SKM-1 treated with dmso at 0.1 percent for 144 hours (cell line): ENCODE measurements around the gene OLFML1.

ENCODE experiments used
- DNase-seq: peaks from one replicate; lab custom pipeline; 2025; ENCODE audit not compliant: unreplicated experiment; lab: John Stamatoyannopoulos, UW

OLFML1 gene

DNA sequence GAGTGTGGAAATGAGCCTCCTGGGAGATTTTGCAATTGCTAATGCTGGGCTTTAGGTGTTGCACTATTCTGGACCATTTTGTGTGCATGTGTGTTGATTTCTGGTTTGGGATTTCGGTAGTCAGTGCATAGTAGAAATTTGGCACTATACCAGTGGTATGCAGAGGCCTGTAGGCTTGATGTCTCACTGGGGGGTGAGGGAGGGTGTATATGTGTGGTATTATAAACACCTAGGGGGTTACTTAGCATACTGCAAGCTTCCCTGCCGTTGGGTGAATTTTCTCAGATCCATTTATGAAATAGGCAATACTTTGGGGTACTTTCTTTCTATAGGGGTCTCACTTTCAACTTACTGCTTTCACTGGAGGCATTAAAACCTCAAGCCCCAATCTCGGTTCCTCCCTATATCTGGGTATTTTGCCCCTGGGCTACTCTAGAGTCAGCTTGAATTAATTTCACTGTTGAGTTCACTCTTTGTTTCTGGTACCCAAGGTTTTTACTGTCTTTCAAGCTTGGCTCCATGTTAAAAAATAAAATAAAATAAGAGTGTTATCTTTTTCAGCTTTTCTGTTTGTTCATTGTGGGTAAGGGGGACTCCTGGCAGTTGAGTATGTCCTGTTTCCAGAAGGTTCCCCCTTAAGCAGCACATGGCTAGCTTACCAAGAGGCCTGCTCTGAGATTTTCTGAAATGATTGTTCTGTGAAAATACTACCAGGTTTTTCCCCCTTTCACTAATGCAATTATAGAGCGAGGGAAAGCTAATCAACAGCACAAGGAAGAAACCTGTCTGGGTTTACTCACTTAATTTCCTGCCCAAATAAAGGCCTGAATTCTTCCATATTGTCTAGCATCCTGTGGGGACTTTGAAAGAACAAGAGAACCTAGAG is 74.3 kb downstream of the OLFML1 start:
- DNase-seq, result no peak
